Cardiac fibroblast (primary cell): ENCODE data around the gene CLEC17A.
"Not testable (repeated sequence)": the region's sequence is repeated elsewhere in the genome, so short reads cannot be mapped to it uniquely, and the experiment has no call there.

Experiments
- DNase-seq, 2 donors: peaks; one replicate each; pipeline versions ENCODE4 v3.0.0 to v3.0.0-alpha.2; 2010; ENCODE audit warnings: low read depth in 2 of 2
- H3K4me3 ChIP-seq, 2 donors: replicated peaks in 1 of 2; 1 replicate in 1 of 2; 2 replicates in 1 of 2; pipeline ENCODE4 v1.5.1; 2011; ENCODE audit warnings: low read depth in 2 of 2, low read length in 2 of 2, mild to moderate bottlenecking in 2 of 2, moderate library complexity in 1 of 2
- CTCF ChIP-seq: IDR thresholded peaks from one replicate; pipeline ENCODE4 v1.5.1; 2011; ENCODE audit warnings: low read depth, mild to moderate bottlenecking, low read length, inconsistent platforms

Gene CLEC17A

GRCh38 chr19:14544977-14545715 lies 37.7 kb upstream of the CLEC17A start:
- TF ChIP-seq CTCF: no peak
- no peak for DNase-seq
- no peak overlapping the region for H3K4me3 ChIP-seq

GRCh38 chr19:14545716-14546082 lies 37.2 kb upstream of the CLEC17A start:
- H3K4me3 ChIP-seq: no peak overlapping the region
- no peak for TF ChIP-seq CTCF
- no peak for DNase-seq

- DNase-seq: no peak
- no peak overlapping the region for H3K4me3 ChIP-seq
- TF ChIP-seq CTCF: no peak
Measured at GRCh38 chr19:14550201-14550754, 32.6 kb upstream of the CLEC17A start.

GRCh38 chr19:14551134-14552005 lies 31.5 kb upstream of the CLEC17A start:
- not testable (repeated sequence) for H3K4me3 ChIP-seq
- peak; percentile 17 for TF ChIP-seq CTCF
- peak; percentile 21 to 77 for DNase-seq

- H3K4me3 ChIP-seq, DNase-seq: not testable (repeated sequence)
Measured at GRCh38 chr19:14552006-14552360, 30.9 kb upstream of the CLEC17A start.

- no peak for TF ChIP-seq CTCF
- DNase-seq: no peak
- H3K4me3 ChIP-seq: no peak overlapping the region
Measured at GRCh38 chr19:14553042-14553938, 29.6 kb upstream of the CLEC17A start.

- DNase-seq: no peak
- no peak for TF ChIP-seq CTCF
- H3K4me3 ChIP-seq: no peak overlapping the region
Measured at GRCh38 chr19:14553939-14554243, 29.0 kb upstream of the CLEC17A start.
